ENCODE measurements around the gene AMIGO1. TPM values are rescaled to one million over a fixed set of nuclear protein-coding genes. Genes with fewer than 3 reads are reported as not detected.
A peak's percentile ranks its signal among the peaks of the same experiment; 100 is the strongest.

AMIGO1 gene
- polyA plus RNA-seq, 6 donors from 2014 or later: 0.37 to 1.8 (median 1.0) TPM; not detected in 1

- Mint-ChIP-seq H3K9me3 (no peaks in the 10 kb centered on the region), H3K27ac (peak overlapping the region in 1 of 6 donors; percentile 24), H3K4me3 (peak overlapping the region; percentile 62 to 88 (median 72)), H3K36me3 (no peaks in the 10 kb centered on the region), H3K4me1 (peaks cover 3 to 14% (median 10%) of the 10 kb centered on the region in 3 donors), H3K27me3 (peaks cover 65 to 84% (median 72%) of the 10 kb centered on the region in 3 donors)
- no peak for DNase-seq
- ATAC-seq (ENCODE audit: low read depth in 2 of 2): peak; percentile 20 to 27
These were observed 42.2 kb downstream of the AMIGO1 start for GRCh38 chr1:109467301-109467777.

- Mint-ChIP-seq H3K27ac (peak within 1 kb of the TSS in 1 of 6 donors; percentile 24), H3K4me1 (peaks cover 3 to 14% (median 10%) of the 10 kb centered on the region in 3 donors), H3K27me3 (peaks cover 62 to 85% (median 74%) of the 10 kb centered on the region in 3 donors), H3K36me3 (no peaks in the 10 kb centered on the region), H3K4me3 (peak within 1 kb of the TSS; percentile 62 to 88 (median 78)), H3K9me3 (no peaks in the 10 kb centered on the region)
- DNase-seq (no peak), ATAC-seq (ENCODE audit: low read depth in 2 of 2) (peak; percentile 46 to 51)
These were observed 42.9 kb downstream of the AMIGO1 start, which contains the start of gene SYPL2 for GRCh38 chr1:109466452-109467300. TSS of gene SYPL2 (plus strand) at chr1:109466546. CDS start at chr1:109466844, 298 bp downstream.

DNA sequence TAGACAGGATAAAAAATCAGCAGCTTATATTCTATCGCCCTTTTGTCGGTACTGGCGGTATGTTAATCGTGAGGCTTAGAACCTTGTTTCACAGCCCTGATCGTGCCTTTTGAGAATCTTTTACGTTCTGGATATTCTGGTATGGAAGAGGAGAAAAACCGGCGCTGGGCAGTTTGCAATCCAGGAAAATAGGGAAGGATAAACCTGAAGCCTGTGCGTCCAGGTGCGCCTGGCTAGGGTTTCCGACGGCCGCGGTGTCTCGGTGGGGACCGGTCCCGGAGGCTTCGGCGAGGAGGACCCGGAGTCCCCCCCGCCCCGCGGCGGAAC is 43.4 kb downstream of the AMIGO1 start:
- ATAC-seq (ENCODE audit: low read depth in 2 of 2) (no peak), DNase-seq (no peak)
- Mint-ChIP-seq H3K4me1 (peaks cover 3 to 14% (median 10%) of the 10 kb centered on the region in 3 donors), H3K27me3 (peaks cover 65 to 86% (median 75%) of the 10 kb centered on the region in 3 donors), H3K4me3 (peak overlapping the region; percentile 62 to 82 (median 78)), H3K9me3 (peaks cover 0 to 1% (median 0%) of the 10 kb centered on the region in 7 donors), H3K27ac (no peak overlapping the region), H3K36me3 (no peaks in the 10 kb centered on the region)

GRCh38 chr1:109457819-109458218 is 51.7 kb downstream of the AMIGO1 start:
- peaks cover 29 to 50% (median 49%) of the 10 kb centered on the region in 3 donors for H3K27me3 Mint-ChIP-seq
- H3K4me3 Mint-ChIP-seq: no peak overlapping the region
- no peak overlapping the region for H3K27ac Mint-ChIP-seq

GRCh38 chr1:109454497-109455133 is 54.9 kb downstream of the AMIGO1 start:
- no peaks in the 10 kb centered on the region for H3K4me1 Mint-ChIP-seq
- H3K4me3 Mint-ChIP-seq: no peak overlapping the region
- H3K9me3 Mint-ChIP-seq: peaks cover 7 to 49% (median 21%) of the 10 kb centered on the region in 7 donors
- H3K36me3 Mint-ChIP-seq: peaks cover 0 to 7% of the 10 kb centered on the region in 2 donors
- H3K27me3 Mint-ChIP-seq: peaks cover 36 to 52% (median 46%) of the 10 kb centered on the region in 3 donors
- no peak overlapping the region for H3K27ac Mint-ChIP-seq
- no peak for ATAC-seq (ENCODE audit: low read depth in 2 of 2)
- DNase-seq: no peak

More at GRCh38 chr1:109457819-109458218, 51.7 kb downstream of the AMIGO1 start:
- Mint-ChIP-seq H3K4me1 (no peaks in the 10 kb centered on the region), H3K9me3 (peaks cover 4 to 38% (median 22%) of the 10 kb centered on the region in 7 donors), H3K36me3 (peaks cover 0 to 7% of the 10 kb centered on the region in 2 donors)
- DNase-seq (no peak), ATAC-seq (ENCODE audit: low read depth in 2 of 2) (no peak)

Other genes starting within 250 kb of the AMIGO1 start
- under 1 TPM in 1 of 6 donors, not detected in 5; 0.45 TPM for gene PSRC1, start 226.6 kb downstream of the AMIGO1 start, polyA plus RNA-seq (ENCODE audit: low read depth in 6 of 6)
- not detected for gene MYBPHL, start 202.7 kb downstream of the AMIGO1 start, polyA plus RNA-seq (ENCODE audit: low read depth in 6 of 6)
- 1 to 10 TPM in 1 of 6 donors, under 1 TPM in 3, not detected in 2; 0.16 to 1.3 (median 0.34) TPM for gene SORT1, start 111.8 kb downstream of the AMIGO1 start, polyA plus RNA-seq (ENCODE audit: low read depth in 6 of 6)
- gene PSMA5, start 83.3 kb downstream of the AMIGO1 start, polyA plus RNA-seq (ENCODE audit: low read depth in 6 of 6): 10 to 100 TPM; 35.5 to 57.3 (median 51.0) TPM
- not detected for gene SYPL2, start 43.2 kb downstream of the AMIGO1 start, polyA plus RNA-seq (ENCODE audit: low read depth in 6 of 6)
- gene ATXN7L2, start 25.8 kb downstream of the AMIGO1 start, polyA plus RNA-seq (ENCODE audit: low read depth in 6 of 6): 1 to 10 TPM; 3.0 to 9.2 (median 5.2) TPM
- gene CYB561D1, start 15.6 kb downstream of the AMIGO1 start, polyA plus RNA-seq (ENCODE audit: low read depth in 6 of 6): 10 to 100 TPM in 5 of 6 donors, 1 to 10 TPM in 1; 9.3 to 13.2 (median 10.8) TPM
- under 1 TPM in 1 of 6 donors, not detected in 5; 0.09 TPM for gene GPR61, start 30.1 kb upstream of the AMIGO1 start, polyA plus RNA-seq (ENCODE audit: low read depth in 6 of 6)
- gene GNAI3, start 38.9 kb upstream of the AMIGO1 start, polyA plus RNA-seq (ENCODE audit: low read depth in 6 of 6): 10 to 100 TPM in 1 of 6 donors, 1 to 10 TPM in 5; 7.6 to 13.9 (median 8.9) TPM
- gene GNAT2, start 109.9 kb upstream of the AMIGO1 start, polyA plus RNA-seq (ENCODE audit: low read depth in 6 of 6): not detected
- 10 to 100 TPM; 14.3 to 34.9 (median 25.6) TPM for gene AMPD2, start 110.1 kb upstream of the AMIGO1 start, polyA plus RNA-seq (ENCODE audit: low read depth in 6 of 6)
- gene GSTM4, start 146.4 kb upstream of the AMIGO1 start, polyA plus RNA-seq (ENCODE audit: low read depth in 6 of 6): 10 to 100 TPM; 10.6 to 24.4 (median 16.7) TPM
- 10 to 100 TPM in 2 of 6 donors, 1 to 10 TPM in 4; 3.9 to 14.5 (median 5.7) TPM for gene GSTM2, start 158.3 kb upstream of the AMIGO1 start, polyA plus RNA-seq (ENCODE audit: low read depth in 6 of 6)
- 10 to 100 TPM in 4 of 6 donors, not detected in 2; 36.6 to 90.7 (median 46.5) TPM for gene GSTM1, start 178.1 kb upstream of the AMIGO1 start, polyA plus RNA-seq (ENCODE audit: low read depth in 6 of 6)
- gene GSTM5, start 202.5 kb upstream of the AMIGO1 start, polyA plus RNA-seq (ENCODE audit: low read depth in 6 of 6): under 1 TPM in 1 of 6 donors, not detected in 5; 0.93 TPM
- 1 to 10 TPM in 4 of 6 donors, under 1 TPM in 1, not detected in 1; 0.14 to 8.0 (median 2.1) TPM for gene GSTM3, start 231.3 kb upstream of the AMIGO1 start, polyA plus RNA-seq (ENCODE audit: low read depth in 6 of 6)